Dedifferentiated amniotic fluid mesenchymal stem cell (primary cell): ENCODE results near the gene SORBS1.

Source experiments
- DNase-seq: peaks from one replicate; pipeline ENCODE4 v3.0.0-alpha.2; 2016; ENCODE audit errors: extremely low spot score

Gene SORBS1

DNA sequence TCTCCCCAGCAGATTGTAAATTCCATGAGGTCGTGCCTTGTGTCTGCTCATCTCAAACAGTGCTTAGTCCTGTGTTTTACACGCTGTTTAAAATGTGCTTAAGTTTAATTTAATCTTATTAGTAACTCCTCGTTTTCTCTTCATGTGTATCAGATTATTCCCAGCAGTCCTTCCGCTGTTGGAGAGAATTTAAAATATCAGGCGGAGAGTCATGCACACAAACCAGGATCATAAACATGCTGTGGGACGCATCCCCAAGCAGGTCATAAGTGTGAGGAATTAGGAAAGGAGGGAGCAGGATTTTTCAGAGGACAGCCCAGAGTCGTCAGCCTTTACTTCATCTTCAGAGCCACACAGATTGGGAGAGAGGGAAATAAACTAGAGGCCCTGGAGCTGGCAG lies 4.2 kb upstream of the SORBS1 start:
- DNase-seq: no peak

DNA sequence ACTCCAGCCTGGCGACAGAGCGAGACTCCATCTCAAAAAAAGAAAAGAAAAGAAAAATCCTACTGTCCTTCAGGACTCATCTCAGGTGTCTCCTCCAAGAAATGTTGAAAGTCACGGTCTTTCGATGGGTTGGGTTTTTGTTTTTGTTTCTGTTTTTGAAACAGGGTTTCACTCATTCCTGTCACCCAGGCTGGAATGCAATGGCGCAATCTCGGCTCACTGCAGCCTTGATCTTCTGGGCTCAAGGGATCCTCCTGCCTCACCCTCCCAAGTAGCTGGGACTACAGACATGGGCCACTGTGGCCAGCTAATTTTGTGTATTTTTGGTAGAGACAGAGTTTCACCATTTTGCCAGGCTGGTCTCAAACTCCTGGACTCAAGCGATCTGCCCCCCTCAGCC lies 3.1 kb upstream of the SORBS1 start:
- DNase-seq: no peak

DNA sequence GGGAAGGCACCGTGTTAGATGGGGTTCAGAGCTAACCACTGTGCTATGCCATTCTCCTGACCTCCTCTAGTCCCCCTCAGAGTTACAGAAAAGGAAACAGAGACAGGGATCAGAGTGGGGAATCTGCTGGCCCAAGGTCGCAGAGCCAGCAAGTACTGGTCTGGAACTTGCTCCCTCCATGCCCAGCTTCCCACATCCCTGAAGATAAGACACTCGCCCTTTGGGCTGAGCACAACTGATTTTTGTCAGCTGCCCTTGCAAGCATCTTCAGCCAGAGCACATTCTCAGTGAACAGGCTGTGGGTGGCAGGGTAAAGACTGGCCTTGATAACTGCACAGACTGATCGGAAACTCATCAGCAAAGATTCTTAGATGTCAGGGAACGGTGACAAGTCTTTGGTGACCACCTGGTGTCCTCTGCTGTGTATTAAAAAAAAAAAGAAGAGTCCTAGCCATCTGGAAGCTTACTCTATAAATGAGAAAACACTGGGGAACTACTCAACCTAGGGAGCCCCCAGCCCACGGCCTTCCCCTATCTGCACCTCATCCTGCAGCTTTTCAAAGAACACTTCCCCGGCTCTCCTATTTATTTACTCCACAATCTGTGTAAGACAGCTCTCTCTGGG lies 1.3 kb upstream of the SORBS1 start:
- DNase-seq: no peak

DNA sequence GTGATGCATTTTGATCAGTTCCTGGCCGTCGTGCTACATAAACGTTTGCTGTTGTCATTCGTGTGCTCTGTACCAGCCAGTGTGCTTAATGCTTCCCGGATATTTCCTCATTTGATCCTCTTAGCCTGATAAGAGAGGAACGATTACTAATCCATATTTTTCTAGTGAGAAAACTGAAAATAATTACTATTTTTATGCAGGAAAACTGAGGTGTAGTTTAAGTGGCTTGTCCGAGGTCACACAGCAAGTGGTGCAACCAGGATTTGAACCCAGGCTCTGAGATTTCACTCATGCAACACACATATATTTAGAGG lies 650 bp upstream of the SORBS1 start:
- no peak for DNase-seq

DNA sequence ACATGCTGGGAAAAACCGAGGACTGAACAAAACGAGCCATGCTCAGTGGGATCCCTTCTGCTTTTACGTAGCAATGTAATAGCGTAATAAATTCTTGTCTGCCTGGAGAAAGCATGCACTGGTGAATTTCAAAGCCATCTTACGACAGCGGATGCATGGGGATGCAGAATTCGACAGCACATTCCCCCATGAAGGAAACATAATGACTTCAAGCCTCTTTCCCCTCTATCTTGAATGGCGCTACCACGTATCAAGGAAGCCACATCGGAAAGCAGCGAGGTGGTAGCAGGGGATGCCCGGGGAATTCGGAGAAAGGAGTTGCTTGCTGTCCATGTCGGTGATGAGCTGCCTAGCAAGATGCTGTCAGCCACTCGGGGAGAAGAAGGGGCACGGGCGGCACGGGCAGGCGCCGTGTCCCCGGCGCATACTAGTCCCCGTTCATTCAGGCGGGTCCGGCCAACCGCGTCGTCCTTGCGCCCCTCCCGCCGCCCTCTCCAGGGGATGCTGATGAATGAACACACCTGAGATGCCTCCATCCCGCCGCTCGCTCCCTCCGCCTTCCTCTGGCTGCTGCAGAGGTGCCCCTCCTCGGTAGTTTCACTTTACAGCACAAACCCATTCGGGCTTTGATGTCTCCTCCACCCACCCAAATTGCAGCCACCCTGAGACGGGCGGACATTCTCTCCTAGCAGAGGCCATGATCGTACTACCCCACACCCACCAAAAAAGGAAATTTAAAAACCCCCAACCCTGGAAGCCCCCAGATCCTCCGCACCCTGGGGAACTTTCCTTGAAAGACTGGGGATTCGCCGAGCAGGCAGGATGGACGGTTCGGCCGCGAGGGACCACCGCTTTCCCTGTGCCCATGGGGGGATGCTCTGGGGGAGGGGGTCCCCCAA lies 644 bp downstream of the SORBS1 start:
- no peak for DNase-seq

DNA sequence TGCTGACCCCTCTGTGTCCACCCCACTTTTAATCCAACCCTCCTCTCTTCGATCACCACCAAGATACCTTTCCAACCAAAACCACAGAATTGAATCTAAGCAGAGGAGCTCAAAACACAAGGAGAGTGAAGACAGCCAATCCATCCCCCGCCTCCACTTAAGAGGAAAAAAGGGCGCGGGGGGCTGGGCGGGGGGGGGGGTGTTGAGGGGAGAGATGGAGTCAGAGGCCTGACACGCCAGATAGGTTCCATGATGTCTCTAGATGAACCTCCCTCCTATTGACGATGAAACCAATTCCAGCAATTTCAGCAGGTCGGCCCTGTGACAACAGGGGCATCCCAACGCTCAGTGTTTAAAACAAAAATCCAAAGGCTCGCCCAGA lies 1.3 kb downstream of the SORBS1 start:
- DNase-seq: no peak

DNA sequence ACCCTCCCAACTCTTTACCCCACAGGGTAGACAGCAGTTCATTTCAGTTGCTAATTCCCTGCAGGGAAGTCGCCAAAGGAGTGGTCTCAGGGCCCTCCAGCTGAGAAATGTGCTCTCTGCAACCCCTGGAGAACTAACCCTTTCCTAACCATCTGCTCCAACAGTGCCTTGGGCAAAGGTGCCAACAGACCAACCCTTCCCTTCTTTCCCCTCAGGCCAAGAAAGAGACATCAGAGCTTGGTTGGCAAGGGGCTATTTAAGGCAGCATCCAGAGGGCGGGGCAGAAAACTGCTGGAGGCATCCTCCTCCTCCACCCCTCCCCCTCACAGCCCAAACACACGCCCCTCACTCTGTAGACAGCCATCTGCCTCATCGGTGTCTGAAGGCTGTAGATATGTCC lies 1.7 kb downstream of the SORBS1 start:
- DNase-seq: no peak

DNA sequence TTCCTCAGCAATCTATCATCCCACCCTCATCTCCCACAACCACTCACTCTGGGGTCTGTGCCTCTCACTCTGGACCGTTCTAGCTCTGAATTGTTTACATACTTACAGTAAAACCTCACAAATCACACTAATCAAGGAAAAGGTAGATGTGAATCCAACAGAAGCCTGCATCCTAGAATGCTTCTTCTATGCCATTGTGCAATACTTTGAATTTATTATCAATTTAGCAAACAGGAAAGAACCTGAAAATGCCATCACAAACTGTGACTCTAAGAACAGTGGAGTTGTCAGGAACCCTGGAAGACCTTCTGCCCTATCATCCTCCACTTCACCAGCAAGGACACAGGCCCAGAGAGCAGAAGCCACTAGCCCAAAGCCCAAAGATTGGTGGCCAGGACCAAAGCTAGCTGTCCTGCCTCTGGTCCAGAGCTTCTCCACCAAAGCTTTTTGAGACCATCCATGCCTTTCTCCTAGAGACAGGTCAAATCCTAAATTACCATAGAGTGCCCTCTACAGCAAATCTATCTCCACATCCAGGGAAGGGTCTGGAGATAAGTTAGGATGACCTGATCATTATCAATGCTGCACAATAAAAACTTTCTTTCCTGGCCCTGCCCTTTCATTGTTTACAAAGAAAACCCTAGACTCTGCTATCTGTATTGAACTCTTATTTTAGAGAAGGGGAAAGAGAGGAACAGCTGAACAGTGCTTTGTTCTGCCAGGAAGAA lies 2.4 kb downstream of the SORBS1 start:
- DNase-seq: no peak

DNA sequence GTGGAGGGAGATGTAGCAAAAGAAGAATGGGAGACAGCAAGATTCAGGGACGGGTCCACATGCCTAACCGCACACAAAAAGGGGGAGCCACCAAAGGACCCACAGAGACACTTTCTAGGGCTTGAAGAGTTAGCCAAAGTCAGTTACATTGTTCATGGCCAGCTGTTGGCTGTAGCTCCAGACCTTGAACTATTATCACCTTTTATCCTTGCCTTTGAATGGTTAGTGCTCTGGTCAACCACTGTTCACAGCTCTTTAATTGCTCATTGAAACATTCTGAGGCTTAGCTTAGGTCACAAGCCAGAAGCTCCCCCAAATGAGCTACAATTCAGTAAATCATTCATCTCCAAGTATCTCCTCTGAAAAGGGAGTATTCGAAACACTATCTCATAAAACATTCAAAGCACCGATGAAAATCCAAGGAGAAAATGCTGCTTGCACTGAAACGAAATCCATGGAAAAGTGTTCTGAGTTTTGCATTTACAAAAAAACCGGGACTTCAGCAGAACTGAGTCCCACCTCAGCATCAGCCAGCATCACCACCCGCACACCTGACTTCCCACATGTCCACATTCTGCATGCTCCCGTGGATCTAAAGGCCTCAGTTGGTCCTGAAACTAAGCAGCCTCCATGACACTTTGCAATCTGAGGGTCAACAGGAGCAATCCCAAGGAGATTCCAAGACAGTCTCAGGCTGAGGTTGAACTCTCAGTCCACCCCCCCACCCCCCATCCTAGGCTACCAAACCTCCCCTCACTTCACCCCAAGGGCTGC lies 4.0 kb downstream of the SORBS1 start:
- DNase-seq: no peak

DNA sequence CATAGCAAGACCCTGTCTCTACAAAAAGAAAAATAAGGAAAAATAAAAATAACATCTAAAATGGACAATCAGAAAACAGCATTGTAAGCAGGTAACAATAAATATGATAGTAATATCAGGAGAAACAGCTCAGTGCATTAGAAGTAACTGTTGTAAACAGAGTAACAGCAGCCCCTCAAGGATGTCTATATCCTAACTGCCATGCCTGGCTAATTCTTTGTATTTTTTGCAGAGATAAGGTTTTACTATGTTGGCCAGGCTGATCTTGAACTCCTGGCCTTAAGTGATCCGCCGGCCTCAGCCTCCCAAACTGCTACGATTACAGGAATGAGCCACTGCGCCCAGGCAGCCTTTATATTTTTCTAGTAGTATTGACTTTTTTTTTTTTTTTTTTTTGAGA lies 7.5 kb downstream of the SORBS1 start:
- DNase-seq: no peak

DNA sequence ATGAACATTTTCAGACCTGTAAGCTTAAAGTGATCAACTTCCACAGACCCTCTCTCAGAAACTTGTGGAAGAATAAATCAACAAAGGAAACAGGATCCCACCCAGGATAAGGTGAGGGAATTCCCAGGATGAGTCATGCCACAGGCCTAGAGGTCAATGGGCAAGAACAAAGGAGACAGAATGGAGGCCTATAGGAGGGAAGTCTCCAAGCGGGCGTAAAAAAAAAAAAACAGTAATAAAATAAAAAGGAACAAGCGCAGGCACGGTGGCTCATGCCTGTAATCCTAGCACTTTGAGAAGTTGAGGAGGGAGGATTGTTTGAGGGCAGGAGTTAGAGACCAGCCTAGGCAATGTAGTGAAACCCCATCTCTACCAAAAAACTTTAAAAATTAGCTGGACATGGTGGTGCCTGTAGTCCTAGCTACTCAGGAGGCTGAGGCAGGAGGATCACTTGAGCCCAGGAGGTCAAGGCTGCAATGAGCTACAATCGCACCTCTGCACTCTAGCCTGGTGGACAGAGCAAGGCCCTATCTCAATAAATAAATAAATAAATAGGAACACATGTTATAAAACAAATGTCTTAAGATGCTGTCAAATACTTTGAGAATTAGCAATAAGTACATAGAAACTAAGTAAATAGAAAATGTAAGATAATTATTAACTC lies 8.4 kb downstream of the SORBS1 start:
- no peak for DNase-seq

DNA sequence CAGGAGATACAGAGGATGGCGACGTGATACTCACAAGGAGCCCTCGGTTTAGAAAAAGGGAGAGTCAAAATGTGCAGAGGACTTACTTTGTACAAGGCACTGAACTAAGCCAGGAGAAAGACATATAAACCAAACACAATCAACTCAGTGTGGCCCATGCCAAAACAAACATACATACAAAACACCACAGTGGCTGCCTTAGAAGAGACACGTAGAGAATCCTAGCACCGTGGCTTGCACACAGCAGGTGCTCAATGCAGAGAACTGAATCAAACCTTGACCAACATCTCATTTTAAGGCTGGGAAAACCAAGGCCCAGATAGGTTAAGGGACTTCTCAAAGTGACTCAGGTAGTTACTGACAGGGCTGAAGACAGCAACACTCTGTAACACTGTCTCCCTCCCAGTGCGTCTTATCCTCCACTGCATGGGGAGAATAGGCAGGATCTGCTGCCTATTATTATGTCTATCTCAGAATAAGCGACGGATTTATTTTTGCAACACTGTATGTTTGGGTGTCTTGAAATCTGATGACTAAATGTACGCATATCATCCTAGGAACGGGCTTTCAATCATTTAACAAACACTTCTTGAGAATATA lies 11.0 kb downstream of the SORBS1 start:
- DNase-seq: no peak

DNA sequence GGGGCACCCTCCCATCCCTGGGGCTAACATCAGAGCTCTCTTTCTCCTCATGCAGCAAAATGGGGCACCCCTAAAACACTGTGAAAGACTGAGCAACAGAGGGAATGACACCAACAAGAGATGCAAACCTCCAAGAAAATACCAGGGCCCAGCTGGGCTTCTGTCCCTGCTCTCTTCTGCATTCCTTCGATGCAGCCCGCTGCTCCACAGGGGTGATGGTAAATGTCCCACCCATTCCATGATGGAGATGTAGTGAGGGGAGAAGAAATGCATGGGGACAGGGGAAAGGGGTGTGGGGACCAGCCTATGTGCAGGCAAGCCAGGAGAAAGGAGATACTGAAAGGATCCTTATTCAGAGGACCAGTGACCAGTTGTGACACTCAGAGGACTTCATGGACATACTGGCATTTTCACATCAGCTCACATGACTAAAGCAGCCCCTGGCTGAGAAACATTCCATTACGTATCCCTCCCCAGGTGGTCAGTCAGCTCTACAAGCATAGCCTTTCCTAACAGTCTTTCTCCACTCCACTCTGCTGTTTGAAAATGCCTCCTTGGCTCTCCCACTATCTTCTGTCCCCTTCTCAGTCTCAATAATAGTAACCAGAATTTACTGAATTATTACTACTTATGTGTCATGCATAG lies 13.3 kb downstream of the SORBS1 start:
- DNase-seq: no peak

DNA sequence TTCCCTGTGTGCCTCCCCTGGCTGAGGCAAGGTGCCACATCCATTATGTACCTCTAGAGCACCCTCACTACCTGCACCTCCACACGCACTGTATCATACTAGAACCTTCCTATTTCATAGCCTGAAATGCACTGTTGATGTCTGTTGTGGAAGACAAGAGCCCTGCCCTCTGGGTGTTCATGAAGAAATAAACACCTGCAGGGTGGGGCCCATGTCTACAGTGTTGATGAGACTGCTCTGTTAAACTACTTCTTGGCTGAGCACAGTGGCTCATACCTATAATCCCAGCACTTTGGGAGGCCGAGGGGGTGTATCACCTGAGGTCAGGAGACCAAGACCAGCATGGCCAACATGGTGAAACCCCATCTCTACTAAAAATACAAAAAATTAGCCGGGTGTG lies 14.0 kb downstream of the SORBS1 start:
- DNase-seq: no peak

DNA sequence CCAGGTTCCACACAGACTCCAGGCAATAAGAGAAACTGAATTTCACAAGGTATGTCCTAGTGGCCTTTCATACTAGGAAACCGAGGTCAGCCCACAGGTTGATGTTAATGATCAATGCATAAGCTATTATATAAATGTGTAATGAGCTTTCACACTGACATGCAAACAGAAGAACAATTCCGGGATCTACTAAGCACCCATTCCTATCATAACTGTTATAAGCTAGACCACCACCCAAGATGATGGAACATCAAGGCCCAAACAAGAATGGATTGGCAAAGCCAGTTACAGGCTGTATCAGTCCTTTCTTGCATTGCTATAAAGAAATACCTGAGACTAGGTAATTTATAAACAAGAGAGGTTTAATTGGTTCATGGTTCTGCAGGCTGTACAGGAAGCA lies 15.2 kb downstream of the SORBS1 start:
- no peak for DNase-seq

DNA sequence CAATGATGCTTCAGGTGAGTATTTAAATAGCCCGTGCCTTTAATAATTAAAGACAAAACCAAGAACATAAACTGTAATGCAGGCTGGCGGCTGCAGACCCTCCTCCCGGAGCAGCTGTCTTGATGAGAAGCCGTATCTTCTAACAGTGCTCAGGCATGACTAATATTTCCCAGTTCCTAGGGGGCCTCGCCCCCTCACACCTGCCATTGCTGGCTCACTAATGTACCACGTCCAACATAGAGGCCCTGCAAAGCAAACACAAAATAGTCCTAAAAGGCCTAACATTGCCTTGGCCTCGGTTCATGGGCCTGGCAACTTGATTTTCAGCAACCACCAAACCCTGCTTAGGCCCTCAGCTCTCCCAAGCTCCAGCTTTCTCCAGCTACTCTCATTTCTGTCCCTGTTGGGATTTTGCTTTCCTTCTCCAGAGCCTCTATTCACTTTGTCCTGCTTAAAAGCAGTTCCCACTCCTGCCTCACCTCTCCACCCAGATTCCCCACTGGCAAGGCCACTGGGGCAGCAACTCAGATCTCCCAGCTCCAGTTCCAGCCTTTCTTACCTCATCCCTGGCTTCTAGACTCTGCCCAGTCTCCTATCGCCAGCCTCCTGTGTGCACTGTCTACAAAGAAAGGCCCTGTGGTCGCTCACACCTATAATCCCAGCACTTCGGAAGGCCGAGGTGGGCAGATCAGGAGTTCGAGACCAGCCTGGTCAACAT lies 16.2 kb downstream of the SORBS1 start:
- DNase-seq: no peak

DNA sequence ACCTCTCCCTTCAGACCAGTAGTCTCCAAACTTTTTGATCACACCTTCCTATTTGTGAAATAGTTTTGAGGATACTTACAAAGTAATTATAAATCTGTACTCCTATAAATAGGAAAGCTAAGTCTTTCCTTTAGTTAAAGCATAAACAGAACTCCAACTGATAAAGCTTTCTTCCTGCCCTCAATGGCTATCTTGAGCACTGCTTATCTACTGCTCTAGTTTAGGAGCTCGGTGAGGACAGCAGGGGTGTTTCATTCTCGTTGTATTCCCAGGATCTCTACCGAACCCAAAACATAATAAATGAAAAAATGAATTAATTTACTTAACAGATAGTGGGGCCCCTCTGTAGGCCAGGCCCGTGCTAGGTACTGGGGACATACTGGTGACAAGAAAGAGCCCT lies 17.7 kb downstream of the SORBS1 start:
- no peak for DNase-seq

DNA sequence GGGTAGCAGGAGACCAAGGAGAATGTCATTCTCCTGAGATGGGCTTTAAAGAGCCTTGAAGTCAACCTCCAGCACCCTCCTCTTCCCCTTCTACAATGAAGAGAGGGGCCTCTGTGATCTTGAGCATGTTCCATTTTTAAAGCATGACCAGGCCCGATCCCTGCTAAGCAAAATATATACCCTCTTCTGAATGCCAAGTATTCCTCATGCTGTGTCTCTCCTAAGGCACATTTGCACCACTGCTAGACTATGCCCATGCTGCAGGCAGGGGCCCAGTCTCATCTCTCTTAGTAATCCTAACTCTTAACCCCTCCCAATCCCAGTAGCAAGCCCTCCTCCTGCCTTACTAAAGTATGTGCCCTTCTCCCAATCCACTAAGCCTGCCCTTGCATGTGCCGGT lies 18.4 kb downstream of the SORBS1 start:
- no peak for DNase-seq

DNA sequence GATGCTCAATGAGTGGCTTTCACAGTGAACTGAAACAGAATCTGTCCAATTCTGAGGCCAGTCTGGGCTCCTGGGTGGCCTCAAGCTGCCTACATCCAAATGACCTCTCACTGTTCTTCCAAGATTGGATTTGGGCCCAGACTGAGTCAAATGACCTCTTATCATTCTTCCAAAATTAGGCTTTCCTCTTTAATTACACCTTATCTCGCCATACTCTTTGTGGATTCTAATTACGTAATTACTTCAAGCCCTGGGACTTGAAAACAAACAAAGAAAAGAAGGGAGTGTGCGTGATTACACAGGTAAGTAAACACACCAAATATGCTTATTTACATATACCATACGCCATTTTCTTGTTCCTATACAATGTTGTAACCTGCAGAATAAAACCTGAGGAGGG lies 18.8 kb downstream of the SORBS1 start:
- DNase-seq: no peak

DNA sequence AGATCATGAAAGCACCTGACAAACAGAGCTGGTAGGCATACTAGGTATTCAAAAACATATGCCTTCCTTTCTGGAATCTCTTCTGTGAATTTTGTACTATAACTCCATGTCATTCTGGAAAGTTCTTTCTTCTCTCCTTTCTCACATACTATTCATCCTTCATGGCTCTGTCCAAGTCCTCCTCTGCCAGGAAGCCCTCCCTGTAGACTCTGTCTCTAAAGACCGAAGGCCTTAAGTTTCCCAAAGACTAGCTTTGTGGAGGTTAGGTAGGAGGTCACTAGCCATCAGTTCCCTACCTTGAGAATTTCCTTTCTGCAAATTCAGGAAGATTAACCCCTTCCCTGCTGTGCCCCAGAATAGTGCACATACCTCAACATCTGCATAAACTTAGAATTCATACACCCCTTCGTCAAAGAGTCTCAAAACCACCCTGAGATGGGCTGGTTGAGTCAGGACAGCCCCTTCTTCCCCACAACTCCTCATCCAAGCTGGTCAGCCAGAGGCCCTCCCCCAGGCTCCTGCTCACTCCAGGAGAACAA lies 20.6 kb downstream of the SORBS1 start:
- no peak for DNase-seq
